ENCODE data around the gene ANKRD45.

- TF ChIP-seq CTCF (conservative IDR thresholded peaks at IDR 0.05; ENCODE audit: low read depth, low read length) (no peak), EZH2 (IDR thresholded peaks at IDR 0.05; ENCODE audit: borderline replicate concordance, low read depth, low read length, poor library complexity, severe bottlenecking) (no peak)
Observed at GRCh38 chr1:173603056-173603591, 66.5 kb downstream of the ANKRD45 start, which contains the start of gene SLC9C2.

Data from A673 (cell line).